ENCODE data around the gene MGRN1. TPM values are rescaled to one million over a fixed set of nuclear protein-coding genes. Genes with fewer than 3 reads are reported as not detected.

MGRN1 gene
- total RNA-seq, 2 donors from 2014 or later, result 33.1 to 44.6 TPM

DNA sequence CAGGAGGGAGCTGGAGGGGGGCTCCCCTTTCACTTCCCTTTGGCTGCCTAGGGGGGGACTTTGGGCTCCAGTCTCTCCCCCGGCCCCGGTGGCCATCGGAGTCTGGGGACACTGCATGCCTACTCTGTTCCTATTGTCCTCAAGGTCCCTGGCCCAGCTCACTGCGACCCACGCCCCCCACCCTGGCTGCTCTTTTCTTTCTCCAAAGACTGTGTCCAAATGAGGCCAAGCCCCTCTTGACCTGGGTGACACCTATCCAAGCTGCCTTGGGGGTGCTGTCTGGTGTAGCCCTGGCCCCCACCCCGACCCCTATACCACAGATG, 22.8 kb upstream of the MGRN1 start:
- intact Hi-C loops (cut with DNase I), result no loop called here
- ATAC-seq (no peak), DNase-seq (no peak)

DNA sequence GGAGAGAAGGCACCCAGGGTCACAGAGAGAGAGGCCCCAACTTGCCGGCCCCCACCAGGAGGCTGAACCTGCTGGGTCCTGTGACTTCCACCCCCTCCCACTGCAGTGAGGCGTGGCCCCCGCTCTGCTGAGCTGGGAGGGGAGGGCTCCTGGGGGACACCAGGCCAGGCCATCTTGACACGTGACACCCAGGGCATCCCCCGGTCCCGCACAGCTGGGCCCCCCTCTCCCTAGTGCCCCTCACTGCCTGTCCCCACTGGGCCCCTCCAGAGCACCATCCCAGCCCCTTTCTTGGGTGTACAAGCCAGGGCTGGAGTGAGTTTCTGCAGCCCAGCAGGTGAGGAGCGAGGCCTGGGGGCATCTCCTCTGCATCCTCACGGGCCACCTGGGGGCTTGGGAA, 22.3 kb upstream of the MGRN1 start:
- DNase-seq (no peak), ATAC-seq (no peak)
- intact Hi-C loops (cut with DNase I), result no loop called here

GRCh38 chr16:4603624-4604170, 20.9 kb upstream of the MGRN1 start:
- DNase-seq (no peak), ATAC-seq (no peak)
- intact Hi-C loops (cut with DNase I), result no loop called here

DNA sequence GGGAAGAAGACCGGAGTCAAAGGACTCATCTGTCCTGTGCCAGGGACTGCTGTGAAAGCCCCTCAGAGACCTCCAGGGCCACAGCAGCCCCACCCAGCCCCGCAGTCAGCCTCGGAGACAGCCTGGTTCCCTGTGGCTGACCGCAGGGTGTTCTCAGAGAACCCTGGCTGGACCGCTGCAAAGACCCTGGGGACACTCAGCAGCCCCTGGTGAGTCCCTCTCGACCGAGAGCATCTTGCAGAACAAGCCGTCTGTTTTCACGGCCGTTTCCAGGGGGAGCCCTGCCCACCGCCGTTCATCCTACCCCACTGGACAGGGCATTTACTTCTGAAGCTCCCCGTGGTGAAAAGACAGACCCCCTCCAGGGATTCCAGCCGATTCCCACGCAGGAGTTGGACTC, 20.2 kb upstream of the MGRN1 start:
- no peak for DNase-seq
- ATAC-seq, result no peak
- intact Hi-C loops (cut with DNase I), result no loop called here

DNA sequence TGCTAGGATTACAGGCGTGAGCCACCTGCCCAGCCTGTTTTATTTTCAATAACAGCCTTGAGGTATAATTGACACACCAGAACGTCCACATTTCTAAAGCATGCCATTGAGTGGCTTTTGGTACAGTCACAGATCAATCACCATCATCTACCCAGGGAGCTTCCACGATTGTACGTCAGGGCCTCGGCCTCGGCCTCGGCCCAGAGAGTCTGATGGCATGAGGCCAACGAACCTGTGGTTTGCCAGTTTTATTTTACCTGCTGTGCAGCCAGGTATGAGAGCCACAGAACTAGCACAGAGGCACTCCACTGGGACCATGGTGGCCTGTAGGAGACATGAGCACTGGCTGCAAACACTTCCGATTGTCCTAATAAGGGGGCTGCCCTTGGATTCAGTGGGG, 18.3 kb upstream of the MGRN1 start:
- ATAC-seq (no peak), DNase-seq (no peak)
- intact Hi-C loops (cut with DNase I), result no loop called here

GRCh38 chr16:4607841-4608703, 16.6 kb upstream of the MGRN1 start:
- ATAC-seq, result no peak
- no peak for DNase-seq
- intact Hi-C loops (cut with DNase I), result no loop called here

GRCh38 chr16:4608704-4608980, 16.0 kb upstream of the MGRN1 start:
- intact Hi-C loops (cut with DNase I), result no loop called here
- ATAC-seq, result no peak
- DNase-seq, result no peak

- ATAC-seq (no peak), DNase-seq (no peak)
- intact Hi-C loops (cut with DNase I), result no loop called here
These were observed 15.2 kb upstream of the MGRN1 start for GRCh38 chr16:4609200-4610010.

DNA sequence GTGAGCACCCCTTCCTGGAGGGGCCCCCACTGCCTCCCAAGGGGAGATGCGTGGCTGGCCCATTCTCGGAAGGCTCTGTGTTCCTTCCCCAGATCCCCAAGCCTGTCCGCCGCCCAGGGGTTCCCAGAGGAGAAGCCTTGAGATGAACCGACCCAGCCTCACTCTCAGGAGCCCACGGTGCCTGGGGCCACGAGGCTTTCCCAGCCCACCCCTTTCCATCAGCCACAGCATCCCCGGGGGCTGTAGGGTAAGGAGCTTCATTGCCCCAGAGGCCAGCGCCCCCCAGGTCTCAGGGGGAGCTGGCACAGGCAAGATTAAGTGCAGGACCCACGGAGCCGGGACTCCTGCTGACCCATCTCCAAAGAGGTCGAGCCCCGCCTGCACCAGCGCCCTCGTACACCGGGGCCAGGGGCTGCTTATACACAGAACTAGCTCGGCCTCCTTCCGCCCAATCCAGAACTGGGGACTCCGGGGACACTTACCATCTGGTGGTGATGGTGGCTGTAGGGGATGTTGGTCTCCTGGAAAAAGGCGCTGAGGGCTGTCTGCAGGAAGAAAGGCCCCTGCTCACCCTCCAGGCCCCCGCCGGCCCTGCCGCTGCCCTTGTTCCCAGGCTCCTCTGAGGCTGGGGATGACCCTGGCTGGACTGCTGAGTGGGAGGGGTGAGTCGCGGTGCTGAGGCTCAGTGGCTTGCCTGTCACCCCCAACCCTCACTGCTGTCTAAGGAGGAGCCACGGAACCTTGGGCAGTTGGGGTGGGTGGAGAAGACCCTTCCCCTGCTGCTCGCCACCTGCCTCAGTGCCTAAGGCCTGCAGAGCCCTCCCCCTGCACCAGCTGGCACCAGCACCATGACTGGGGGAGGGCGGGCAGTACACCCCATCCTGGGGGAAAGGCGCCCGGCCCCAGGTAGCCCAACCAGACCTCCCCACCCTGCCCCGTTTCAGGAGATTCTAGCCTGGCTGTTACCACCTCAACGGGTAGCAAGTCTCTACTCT, 14.3 kb upstream of the MGRN1 start:
- DNase-seq, result no peak
- intact Hi-C loops (cut with DNase I), result no loop called here
- ATAC-seq, result no peak

DNA sequence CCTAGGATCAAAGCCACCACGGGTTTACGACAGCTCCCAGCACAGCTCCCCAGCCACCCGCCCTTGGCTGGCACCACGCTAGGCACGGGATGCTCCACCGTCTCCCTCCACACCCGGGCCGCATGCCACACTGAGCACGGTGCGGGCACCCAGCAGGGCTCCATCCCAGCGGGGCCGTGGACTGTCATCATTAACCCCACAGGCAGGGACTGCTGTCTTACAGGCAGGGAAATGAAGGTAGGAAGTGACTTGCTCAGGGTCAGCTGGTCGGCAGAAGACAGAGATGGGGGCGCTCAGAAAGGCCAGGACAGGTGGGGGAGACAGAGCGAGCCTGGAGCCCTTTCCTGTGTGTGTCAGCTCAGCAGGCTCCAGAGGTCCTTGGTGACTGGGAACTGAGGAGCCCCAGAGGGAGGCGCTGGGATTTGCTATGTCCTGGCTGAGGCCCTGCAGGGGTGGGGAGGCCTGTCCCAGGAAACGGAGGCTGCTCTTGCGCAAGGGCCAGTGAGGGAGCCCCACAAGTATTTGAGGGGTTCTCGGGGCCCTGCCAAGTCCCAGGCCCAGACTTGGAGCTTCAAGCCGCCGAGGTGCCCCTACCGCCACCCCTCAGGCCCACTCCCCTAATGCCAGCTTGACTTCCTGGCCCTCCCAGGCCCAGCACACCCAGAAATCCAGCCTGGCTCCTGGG, 13.1 kb upstream of the MGRN1 start:
- intact Hi-C loops (cut with DNase I), result no loop called here
- DNase-seq, result no peak
- no peak for ATAC-seq

- intact Hi-C loops (cut with DNase I), result no loop called here
- no peak for DNase-seq
These were observed 12.1 kb upstream of the MGRN1 start for GRCh38 chr16:4612474-4612931.

DNA sequence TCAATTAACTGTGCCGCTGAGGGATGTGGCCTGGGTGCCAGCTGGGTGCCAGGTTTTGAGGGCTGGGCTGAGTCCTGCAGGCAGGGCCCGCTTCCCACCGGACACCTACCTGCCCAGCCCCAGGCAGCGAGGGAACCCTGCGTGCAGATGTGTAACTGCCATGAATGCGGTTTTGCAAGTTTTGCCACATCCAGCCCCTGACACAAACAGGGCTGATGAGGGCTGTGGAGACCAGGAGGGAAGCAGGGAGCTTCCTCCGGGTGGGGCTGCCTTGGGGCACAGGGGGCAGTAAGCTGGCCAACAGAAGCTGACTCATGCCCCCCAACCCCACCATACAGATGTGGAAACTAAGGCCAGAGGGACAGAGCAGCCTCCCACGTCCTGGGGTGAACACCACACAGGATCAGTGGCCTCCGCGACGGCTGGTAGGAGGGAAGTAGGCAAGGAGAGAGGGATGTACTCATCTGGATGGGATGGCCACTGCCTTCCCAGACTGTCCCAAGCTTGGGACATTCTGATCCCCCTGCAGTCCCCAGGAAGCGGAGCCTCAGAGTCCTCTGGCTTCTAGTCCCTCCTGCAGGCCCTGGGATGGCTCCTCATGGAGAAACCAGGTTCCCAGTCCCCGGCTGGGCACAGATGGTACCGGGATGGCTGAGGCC, 11.5 kb upstream of the MGRN1 start:
- ATAC-seq (no peak), DNase-seq (no peak)
- intact Hi-C loops (cut with DNase I), result no loop called here

More at GRCh38 chr16:4612474-4612931, 12.1 kb upstream of the MGRN1 start:
- no peak for ATAC-seq

- DNase-seq (no peak), ATAC-seq (no peak)
- intact Hi-C loops (cut with DNase I), result no loop called here
These were observed 10.7 kb upstream of the MGRN1 start for GRCh38 chr16:4613636-4614570.

GRCh38 chr16:4614571-4615383, 9.8 kb upstream of the MGRN1 start, which contains the start of gene UBALD1:
Gene UBALD1 (minus strand): TSS chr16:4614888. CDS start chr16:4614797, 91 bp downstream.
- ATAC-seq (peak; percentile 68 to 78), DNase-seq (peak; percentile 91)
- intact Hi-C loops (cut with DNase I), result no loop called here

DNA sequence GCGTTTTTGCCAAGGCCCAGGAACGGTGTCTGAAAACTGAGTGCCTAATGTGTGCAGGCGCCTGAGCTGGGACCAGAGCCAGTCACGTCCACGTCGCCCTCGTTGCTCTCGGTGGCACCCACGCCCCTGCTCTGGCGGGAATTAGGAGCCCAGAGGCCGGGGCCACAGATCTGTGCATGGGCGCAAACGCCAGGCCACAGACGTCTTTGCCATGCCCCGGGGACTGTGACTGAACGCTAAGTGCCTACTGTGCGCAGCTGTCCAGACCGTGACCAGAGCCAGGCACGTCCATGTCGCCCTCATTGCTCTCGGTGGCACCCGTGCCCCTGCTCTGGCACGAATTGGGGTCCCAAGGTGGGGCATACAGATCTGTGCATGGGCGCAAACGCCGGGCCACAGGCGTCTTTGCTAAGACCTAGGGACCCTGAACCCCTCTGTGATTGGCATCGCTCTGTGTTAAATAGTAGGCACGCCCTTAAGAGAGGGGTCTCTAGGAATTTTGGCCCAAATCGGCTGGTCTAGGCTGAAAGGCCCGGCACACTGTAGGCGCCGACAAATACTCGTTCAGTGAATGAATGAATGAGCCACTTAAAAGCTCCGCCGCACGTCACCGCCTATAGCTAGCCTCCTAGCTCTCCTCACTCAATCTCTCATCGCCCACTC, 9.1 kb upstream of the MGRN1 start:
- ATAC-seq (peak in 1 of 2 donors; percentile 0), DNase-seq (peak; percentile 58)
- intact Hi-C loops (cut with DNase I), result no loop called here

All from left cardiac atrium (tissue), 4 donors.